CD4-positive, alpha-beta T cell (primary cell): Measurements from ENCODE around the gene ARL13B. TPM values are rescaled to one million over a fixed set of nuclear protein-coding genes. Genes with fewer than 3 reads are reported as not detected.

ENCODE experiments used
- ATAC-seq: fragments of 200-7000 bp; cut with Tn5 transposase; one replicate; pipeline ENCODE4 v1.10.0; 2022; ENCODE audit warnings: mild to moderate bottlenecking; ENCODE audit not compliant: poor library complexity
- CTCF ChIA-PET: fragments of 350-600 bp; sonication (Branson Sonifier 250); formaldehyde crosslinking; loops from one replicate; lab custom pipeline; 2021; ENCODE audit warnings: antibody characterized with exemption, inconsistent platforms; lab: Charles Lee
- POLR2A ChIA-PET: fragments of 350-600 bp; sonication (Branson Sonifier 250); formaldehyde crosslinking; loops from one replicate; lab custom pipeline; 2021; ENCODE audit warnings: antibody characterized with exemption, inconsistent platforms; lab: Charles Lee
- DNase-seq, 14 experiments: peaks; one replicate each; pipeline ENCODE4 v3.0.0-alpha.2; 2013 to 2020; ENCODE audit warnings: mixed read lengths in 2 of 14
- H3K27ac ChIP-seq, 2 donors: one replicate each; pipeline versions ENCODE4 v1.5.1 to v1.7.0; 2013; ENCODE audit warnings: low read length in 2 of 2, low read depth in 1 of 2, mild to moderate bottlenecking in 1 of 2
- H3K27me3 ChIP-seq, 2 experiments: 1 replicate in 1 of 2; 2 replicates in 1 of 2; pipeline versions ENCODE4 v1.6.1 to v1.7.0; 2013; ENCODE audit warnings: low read length in 2 of 2, control low read depth in 1 of 2, mild to moderate bottlenecking in 1 of 2, moderate library complexity in 1 of 2; ENCODE audit not compliant: insufficient read depth in 2 of 2, control insufficient read depth in 1 of 2
- H3K36me3 ChIP-seq: one replicate; pipeline ENCODE4 v1.6.1; 2013; ENCODE audit warnings: low read length, control low read depth; ENCODE audit not compliant: insufficient read depth
- H3K4me1 ChIP-seq: one replicate; pipeline ENCODE4 v1.6.1; 2013; ENCODE audit warnings: low read length, control low read depth; ENCODE audit not compliant: insufficient read depth
- H3K4me3 ChIP-seq: one replicate; pipeline ENCODE4 v1.5.1; 2013; ENCODE audit warnings: mild to moderate bottlenecking, low read length, moderate library complexity
- H3K9me3 ChIP-seq, 2 experiments: 1 replicate in 1 of 2; 2 replicates in 1 of 2; pipeline versions ENCODE4 v1.6.1 to v1.7.0; 2013; ENCODE audit warnings: low read length in 2 of 2, mild to moderate bottlenecking in 2 of 2, control low read depth in 1 of 2, moderate library complexity in 1 of 2; ENCODE audit not compliant: control insufficient read depth in 1 of 2, insufficient read depth in 1 of 2
- H3K27ac Mint-ChIP-seq: one replicate; pipeline ENCODE4 v1.8.0; 2020; ENCODE audit warnings: mixed read lengths
- H3K27me3 Mint-ChIP-seq: one replicate; pipeline ENCODE4 v1.8.0; 2021; ENCODE audit warnings: mixed read lengths
- H3K36me3 Mint-ChIP-seq: one replicate; pipeline ENCODE4 v1.8.0; 2021; ENCODE audit warnings: low read depth, mixed read lengths
- H3K4me1 Mint-ChIP-seq: one replicate; pipeline ENCODE4 v1.8.0; 2021; ENCODE audit warnings: low read depth, mixed read lengths
- H3K4me3 Mint-ChIP-seq: one replicate; pipeline ENCODE4 v1.8.0; 2020; ENCODE audit warnings: mild to moderate bottlenecking, mixed read lengths
- H3K9me3 Mint-ChIP-seq: one replicate; pipeline ENCODE4 v1.8.0; 2020; ENCODE audit warnings: mixed read lengths
- intact Hi-C, 2 experiments: fragments of 100-400 bp; cut with DNase I in 1 of 2; cut with micrococcal nuclease in 1 of 2; formaldehyde crosslinking; loops; one replicate each; pipeline versions ENCODE4 v1.15.1 to v1.9.0; 2023 to 2025; cut with DNase I, micrococcal nuclease
- total RNA-seq, 174 experiments: library from RNA in 2 of 174; stranded (reverse) in 2 of 174; gene quantifications; one replicate each; pipeline ENCODE4 v1.2.3 and lab custom pipeline; 2021 to 2026
- TF ChIP-seq, protein P1 (sequence below): fragments of 200-600 bp; IDR thresholded peaks from one replicate; pipeline ENCODE4 v1.8.0; 2022; ENCODE audit warnings: antibody characterized with exemption, mild to moderate bottlenecking

ARL13B gene
- total RNA-seq, 2 experiments from 2014 or later = 3.4 to 4.4 TPM

DNA sequence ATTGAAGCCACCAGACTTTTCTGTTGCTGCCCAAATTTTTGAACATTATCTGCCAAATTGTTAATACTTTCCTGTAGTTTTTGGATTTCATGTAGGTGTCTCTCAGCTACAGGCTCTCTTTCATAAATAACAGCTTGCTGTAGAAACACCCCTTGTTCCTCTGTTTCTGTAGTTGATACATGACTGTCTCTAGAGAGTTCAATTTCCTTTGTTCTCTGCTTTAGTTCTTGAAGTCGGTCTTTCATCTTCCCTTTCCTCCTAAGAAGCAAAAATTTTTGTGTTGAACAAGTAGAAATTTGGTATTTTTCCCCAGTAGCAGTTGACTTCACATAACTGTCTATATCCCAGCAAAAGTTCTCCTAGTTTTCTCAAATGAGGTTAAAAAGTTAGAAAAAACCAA lies 35.1 kb downstream of the ARL13B start:
- DNase-seq (peak in 1 of 14 experiments; percentile 2), ATAC-seq (peak; percentile 32)
- Mint-ChIP-seq H3K27ac (no peak overlapping the region), H3K9me3 (no peaks in the 10 kb centered on the region), H3K27me3 (no peaks in the 10 kb centered on the region), H3K4me1 (peaks cover 30% of the 10 kb centered on the region), H3K4me3 (no peak overlapping the region), H3K36me3 (no peaks in the 10 kb centered on the region)
- no peak overlapping the region for H3K4me3 ChIP-seq
- H3K27me3 ChIP-seq = no peaks in the 10 kb centered on the region
- ChIA-PET POLR2A (no interaction called here), CTCF (interaction anchor here (0.5 kb wide), 1 partner anchor 11 kb away, joined by 3 read pairs; no protein-coding TSS in a partner anchor)
- TF ChIP-seq, protein P1, sequence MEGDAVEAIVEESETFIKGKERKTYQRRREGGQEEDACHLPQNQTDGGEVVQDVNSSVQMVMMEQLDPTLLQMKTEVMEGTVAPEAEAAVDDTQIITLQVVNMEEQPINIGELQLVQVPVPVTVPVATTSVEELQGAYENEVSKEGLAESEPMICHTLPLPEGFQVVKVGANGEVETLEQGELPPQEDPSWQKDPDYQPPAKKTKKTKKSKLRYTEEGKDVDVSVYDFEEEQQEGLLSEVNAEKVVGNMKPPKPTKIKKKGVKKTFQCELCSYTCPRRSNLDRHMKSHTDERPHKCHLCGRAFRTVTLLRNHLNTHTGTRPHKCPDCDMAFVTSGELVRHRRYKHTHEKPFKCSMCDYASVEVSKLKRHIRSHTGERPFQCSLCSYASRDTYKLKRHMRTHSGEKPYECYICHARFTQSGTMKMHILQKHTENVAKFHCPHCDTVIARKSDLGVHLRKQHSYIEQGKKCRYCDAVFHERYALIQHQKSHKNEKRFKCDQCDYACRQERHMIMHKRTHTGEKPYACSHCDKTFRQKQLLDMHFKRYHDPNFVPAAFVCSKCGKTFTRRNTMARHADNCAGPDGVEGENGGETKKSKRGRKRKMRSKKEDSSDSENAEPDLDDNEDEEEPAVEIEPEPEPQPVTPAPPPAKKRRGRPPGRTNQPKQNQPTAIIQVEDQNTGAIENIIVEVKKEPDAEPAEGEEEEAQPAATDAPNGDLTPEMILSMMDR = no peak
- no peak overlapping the region for H3K27ac ChIP-seq
- no peaks in the 10 kb centered on the region for H3K36me3 ChIP-seq
- no peaks in the 10 kb centered on the region for H3K4me1 ChIP-seq
- H3K9me3 ChIP-seq = no peaks in the 10 kb centered on the region
- intact Hi-C loops = no loop called here

DNA sequence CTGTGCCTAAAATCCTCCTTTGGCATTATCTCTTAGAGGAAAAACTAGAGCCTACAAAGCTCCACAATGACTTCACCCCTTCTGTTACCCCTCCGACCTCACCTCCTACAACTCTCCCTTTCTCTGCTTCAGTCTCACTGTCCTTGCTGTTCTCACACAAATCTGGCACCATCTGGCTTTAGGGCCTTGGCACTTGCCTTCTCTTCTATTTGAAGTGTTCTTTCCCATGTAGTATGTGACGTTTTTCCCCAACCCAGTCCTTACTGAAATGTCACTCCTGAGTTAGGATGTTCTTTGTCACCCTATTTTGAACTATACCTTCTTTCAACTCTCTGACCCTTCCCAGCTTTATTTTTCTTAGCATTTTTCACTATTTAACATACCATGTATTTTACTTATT lies 39.7 kb downstream of the ARL13B start:
- TF ChIP-seq, protein P1 = no peak
- Histone ChIP-seq H3K9me3 (no peaks in the 10 kb centered on the region), H3K4me3 (no peak overlapping the region), H3K27me3 (no peaks in the 10 kb centered on the region), H3K4me1 (no peaks in the 10 kb centered on the region), H3K36me3 (no peaks in the 10 kb centered on the region), H3K27ac (no peak overlapping the region)
- Mint-ChIP-seq H3K27ac (no peak overlapping the region), H3K36me3 (no peaks in the 10 kb centered on the region), H3K27me3 (no peaks in the 10 kb centered on the region), H3K4me1 (peaks cover 7% of the 10 kb centered on the region), H3K4me3 (no peak overlapping the region), H3K9me3 (no peaks in the 10 kb centered on the region)
- ChIA-PET CTCF (no interaction called here), POLR2A (no interaction called here)
- intact Hi-C loops = no loop called here
- no peak for ATAC-seq
- no peak for DNase-seq

DNA sequence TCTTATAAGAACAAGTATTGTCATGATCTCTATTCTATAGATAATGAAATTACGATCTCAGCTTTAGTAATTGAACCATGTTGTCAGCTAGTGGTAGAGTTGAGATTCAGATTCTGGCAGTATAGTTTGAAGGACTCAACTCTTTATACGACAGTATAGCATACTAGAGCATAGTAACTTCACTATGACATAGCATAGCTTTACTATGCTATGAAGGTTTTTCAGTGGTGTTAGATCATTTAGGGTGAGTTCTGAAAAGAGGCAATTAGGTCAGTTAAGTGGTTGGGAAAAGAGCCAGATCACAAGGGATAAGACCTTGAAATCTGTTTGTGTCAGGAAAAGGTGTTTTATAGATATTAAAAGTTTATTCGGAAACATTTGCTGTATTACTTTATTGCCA lies 40.3 kb downstream of the ARL13B start:
- ATAC-seq = no peak
- Histone ChIP-seq H3K9me3 (no peaks in the 10 kb centered on the region), H3K27ac (no peak overlapping the region), H3K36me3 (no peaks in the 10 kb centered on the region), H3K4me1 (no peaks in the 10 kb centered on the region), H3K4me3 (no peak overlapping the region), H3K27me3 (no peaks in the 10 kb centered on the region)
- intact Hi-C loops = no loop called here
- H3K27me3 Mint-ChIP-seq = no peaks in the 10 kb centered on the region
- no peak overlapping the region for H3K27ac Mint-ChIP-seq
- H3K36me3 Mint-ChIP-seq = no peaks in the 10 kb centered on the region
- TF ChIP-seq, protein P1 = no peak
- no peak for DNase-seq
- no peak overlapping the region for H3K4me3 Mint-ChIP-seq
- CTCF ChIA-PET = no interaction called here
- no peaks in the 10 kb centered on the region for H3K9me3 Mint-ChIP-seq
- H3K4me1 Mint-ChIP-seq = peaks cover under 1% of the 10 kb centered on the region
- POLR2A ChIA-PET = no interaction called here
